Suppressor macrophage (primary cell): Measurements from ENCODE around the gene CLCF1.
"Not testable (repeated sequence)": the region's sequence is repeated elsewhere in the genome, so short reads cannot be mapped to it uniquely, and the experiment has no call there.

Source experiments
- DNase-seq, 4 experiments: peaks; one replicate each; pipeline ENCODE4 v3.0.0-alpha.2; 2020 to 2022

Gene CLCF1

DNA sequence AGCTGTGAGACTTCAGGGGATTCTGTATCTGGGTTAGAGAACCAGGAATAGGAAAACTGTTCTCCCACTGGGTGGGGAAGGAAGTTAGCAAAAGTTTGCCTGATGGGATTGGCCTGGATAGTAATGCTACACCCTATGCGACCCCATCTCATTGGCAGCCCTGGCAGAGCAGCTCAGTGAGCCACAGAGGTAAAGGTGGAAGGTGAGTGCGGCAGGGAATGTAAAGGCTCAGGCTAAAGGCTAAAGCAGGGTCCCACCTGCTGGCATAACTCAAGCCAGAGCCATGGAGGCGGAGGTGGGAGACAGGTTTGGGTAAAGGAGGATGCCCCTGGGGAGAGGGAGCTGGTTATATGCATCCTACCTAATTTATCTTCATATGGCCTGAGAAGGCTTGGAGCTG lies 51.3 kb downstream of the CLCF1 start:
- no peak for DNase-seq

DNA sequence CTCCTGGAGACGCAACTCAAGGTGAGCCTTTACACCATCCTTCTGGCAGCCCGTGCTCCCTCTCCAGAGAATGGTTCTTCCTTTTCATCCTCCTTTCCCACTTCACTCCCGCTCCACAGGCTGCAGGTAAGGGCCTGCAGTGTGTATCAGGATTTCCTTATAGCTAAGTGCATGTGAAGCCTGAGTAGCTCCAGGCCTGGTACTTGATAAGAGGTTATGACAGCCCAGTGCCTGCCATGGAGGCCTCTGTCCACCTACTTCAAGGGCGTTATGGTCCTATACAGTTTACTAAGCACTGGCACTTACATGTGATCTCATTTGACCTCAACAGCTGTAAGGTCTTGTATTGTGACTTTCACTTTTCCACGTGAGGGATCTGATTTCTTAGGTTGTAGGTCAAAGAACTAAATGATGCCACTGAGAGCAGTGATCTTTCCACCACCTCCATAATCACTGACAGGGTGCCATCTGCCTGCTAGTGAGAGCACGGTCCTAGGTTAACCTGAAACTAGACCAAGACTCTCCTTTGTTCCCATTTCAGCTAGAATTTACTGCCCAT lies 52.0 kb downstream of the CLCF1 start:
- DNase-seq: no peak

DNA sequence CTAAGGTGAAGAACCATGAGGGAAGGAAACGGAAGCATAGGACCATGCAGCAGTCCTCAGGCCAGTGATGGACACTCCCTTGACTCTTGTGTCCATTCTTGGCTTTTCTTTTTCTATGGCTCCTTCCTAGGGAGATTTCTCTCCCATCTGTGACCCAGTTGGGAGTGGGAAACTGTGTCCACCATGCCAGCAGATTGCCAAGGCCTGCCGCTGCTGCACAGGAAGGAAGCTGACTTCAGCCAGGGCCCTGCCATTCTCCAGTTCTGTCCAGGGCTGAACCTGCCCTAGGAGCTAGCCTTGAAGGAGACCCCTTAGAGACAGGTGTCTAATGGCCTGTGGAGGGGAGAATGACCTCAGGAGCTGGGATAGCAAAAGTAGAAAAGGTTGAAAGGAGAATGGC lies 52.7 kb downstream of the CLCF1 start:
- DNase-seq: no peak

DNA sequence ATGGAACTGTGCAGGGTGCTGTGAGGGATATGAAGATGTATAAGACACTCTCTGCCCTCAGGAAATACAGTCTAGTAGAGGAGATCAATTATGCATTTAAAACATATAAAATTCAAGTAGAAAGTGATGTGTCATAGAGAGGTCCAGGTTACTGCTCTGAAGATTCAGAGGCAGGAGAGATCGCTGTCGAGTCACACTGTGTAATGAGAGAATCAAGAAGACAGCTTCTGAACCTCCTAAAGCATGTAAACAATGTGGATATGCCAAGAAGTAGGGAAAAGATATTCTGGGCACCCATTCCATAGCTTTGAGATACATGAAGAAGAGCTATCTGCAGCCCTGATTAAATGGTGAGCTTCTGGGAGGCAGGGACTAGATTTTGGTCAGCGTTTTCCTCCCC lies 53.4 kb downstream of the CLCF1 start:
- no peak for DNase-seq

DNA sequence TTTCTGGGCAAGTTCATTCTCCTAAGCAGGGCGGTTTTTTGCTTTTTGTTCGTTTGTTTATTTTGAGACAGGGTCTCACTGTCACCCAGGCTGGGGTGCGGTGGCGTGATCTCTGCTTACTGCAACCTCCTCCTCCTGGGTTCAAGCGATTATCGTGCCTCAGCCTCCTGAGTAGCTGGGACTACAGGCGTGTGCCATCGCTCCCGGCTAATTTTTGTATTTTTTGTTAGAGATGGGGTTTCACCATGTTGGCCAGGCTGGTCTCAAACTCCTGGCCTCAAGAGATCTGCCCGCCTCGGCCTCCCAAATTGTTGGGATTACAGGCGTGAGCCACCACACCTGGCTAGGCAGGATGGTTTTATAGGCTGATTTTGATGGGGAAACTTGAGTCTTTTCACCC lies 54.5 kb downstream of the CLCF1 start:
- not testable (repeated sequence) for DNase-seq

DNA sequence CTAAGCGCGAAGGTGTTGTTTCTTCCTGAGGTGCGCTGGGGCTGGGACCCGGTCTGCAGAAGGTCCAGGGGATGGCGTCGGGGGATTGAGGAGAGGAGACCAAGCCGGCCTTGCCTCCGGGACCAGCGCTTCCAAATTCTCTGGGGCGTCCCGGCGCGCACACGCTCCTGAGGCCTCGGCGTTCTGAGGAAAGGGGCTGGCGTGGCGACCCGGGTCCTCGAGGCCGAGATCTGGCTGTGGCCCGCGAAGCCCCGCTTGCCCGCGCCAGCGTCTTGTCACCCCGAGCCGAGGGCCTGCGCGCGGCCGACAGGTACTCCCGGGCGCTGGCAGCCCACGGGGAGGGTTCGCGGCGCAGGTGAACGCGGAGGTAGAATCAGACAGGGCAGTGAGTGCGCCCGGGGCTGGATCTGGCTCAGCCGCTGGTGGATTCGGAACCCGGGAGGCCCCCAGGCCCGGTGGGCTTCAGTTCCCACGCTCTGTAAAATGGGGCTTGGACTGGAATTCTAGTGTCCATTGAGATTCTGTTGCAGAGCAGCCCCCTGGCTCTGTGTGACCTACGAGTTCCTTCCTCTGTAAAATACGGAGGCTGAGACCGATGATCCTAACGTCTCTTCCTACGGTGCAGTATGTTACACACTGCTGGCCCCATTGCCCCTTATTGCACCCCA lies 55.4 kb downstream of the CLCF1 start:
- no peak for DNase-seq

DNA sequence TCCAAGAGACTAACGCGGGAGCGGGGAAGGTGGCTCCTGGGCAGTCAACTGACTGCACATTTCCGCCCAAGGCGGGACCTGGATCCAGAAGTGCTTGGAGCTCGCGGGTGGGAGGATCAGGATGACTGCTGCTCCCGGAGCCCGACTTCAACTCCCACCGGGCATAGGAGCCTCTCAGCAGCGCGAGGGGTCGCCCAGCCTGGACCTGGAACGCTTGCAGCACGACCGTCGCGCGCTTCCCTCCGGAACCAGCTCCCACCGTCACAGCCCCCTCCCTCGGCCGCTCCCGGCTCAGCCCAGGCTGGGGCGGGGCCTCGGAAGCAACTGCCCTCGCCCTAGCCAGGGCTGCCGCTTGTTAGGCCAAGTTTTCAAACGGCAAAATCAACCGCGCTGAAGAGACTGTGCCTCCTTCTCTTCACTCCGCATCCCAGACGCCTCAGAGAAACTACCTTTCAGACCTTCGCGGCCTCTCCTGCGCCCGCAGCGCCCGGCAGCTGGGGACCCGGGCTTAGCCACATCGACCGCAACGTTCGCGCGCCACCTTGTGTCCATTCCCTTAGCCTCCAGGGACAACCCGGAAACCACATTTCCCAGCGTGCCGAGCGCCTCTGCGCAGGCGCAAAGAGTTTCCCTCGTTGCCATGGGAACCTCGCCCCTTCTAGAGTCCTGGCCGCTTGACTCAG lies 56.1 kb downstream of the CLCF1 start:
- DNase-seq: peak; percentile 97 to 99 (median 98)

DNA sequence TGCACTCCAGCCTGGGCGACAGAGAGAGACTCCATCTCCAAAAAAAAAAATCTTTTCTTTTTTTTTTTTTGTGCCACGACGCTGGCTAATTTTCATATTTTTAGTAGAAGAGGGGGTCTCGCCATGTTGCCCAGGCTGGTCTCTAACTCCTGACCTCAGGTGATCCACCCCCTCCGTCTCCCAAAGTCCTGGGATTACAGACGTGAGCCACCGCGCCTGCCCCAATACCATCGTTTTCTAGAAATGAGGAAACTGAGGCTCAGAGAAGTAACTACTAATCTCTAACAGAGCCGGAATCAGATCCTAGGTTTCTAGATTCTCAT lies 56.6 kb downstream of the CLCF1 start:
- no peak for DNase-seq

DNA sequence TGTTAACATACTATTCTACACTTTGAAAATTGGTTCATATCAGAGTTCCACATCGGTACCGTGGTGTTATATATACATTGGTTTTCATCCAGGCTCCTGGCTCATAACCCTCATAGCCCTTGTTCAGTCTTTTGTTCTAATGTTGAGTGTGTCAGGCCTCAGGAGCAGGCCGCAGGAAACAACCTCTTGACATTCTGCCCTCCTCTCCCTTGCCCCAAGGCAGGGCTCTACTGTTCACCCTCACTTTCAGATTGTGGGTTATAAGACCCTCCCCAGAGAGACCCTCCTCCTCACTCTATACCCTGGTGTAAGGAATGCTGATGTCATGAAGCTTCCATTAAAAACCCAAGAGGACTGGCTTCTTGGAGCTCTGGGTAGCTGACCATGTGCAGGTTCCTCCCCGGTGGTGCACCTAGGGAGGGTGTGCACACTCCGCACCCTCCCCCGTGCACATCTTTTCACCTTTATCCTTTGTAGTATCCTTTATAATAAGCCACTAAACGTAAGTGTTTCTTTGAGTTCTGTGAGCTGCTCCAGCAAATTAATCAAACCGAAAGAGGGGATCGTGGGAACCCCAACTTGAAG lies 58.0 kb downstream of the CLCF1 start:
- DNase-seq: no peak

DNA sequence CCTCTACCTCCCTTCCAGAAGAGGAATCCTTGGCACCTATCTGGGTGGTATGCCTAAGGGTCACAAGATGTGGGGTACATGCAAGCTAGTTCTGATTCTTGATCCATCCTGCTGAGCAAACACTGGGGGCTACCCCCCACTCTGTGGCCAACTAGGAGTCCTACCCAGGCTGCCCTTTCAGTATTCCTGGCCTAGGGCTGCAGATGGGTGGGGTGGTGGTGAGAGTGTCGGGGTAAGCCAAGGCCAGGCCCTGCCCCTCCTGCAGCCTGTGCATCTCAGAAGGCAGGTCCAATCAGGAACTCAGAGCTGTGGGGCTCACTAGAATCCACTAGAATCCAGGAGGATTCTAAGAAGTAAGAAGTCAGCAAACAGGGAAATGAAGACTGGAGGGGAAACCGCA lies 59.2 kb downstream of the CLCF1 start:
- no peak for DNase-seq
